IPS DF 6.9 (cell line): ENCODE data around the gene GALM.

Experiments used
- DNase-seq: peaks from one replicate; pipeline ENCODE4 v3.0.0-alpha.2; 2013; ENCODE audit warnings: low read depth, low spot score
- H3K27ac ChIP-seq: one replicate; pipeline ENCODE4 v1.5.1; 2013; ENCODE audit warnings: low read length, control low read depth
- H3K27me3 ChIP-seq: 2 replicates; pipeline ENCODE4 v1.6.1; 2013; ENCODE audit warnings: mild to moderate bottlenecking, low read length; ENCODE audit not compliant: control insufficient read depth, insufficient read depth
- H3K36me3 ChIP-seq: 2 replicates; pipeline ENCODE4 v1.6.1; 2013; ENCODE audit warnings: low read length; ENCODE audit not compliant: control insufficient read depth, insufficient read depth
- H3K4me1 ChIP-seq: 2 replicates; pipeline ENCODE4 v1.6.1; 2013; ENCODE audit warnings: low read length; ENCODE audit not compliant: control insufficient read depth, insufficient read depth
- H3K4me3 ChIP-seq: 2 replicates; pipeline ENCODE4 v1.5.1; 2013; ENCODE audit warnings: mild to moderate bottlenecking, low read length
- H3K9me3 ChIP-seq: 2 replicates; pipeline ENCODE4 v1.6.1; 2013; ENCODE audit warnings: low read length, inconsistent platforms; ENCODE audit not compliant: control insufficient read depth, insufficient read depth
- WGBS: extraction: QIAGEN DNeasy Blood & Tissue Kit; methylation state at CpG from one replicate; pipeline ENCODE4 v1.1.7; 2013; ENCODE audit warnings: mixed read lengths, missing lambda C conversion rate; ENCODE audit not compliant: insufficient read length, insufficient coverage; 5-methylcytosine and 5-hydroxymethylcytosine counted together

GALM gene

GRCh38 chr2:38665854-38666555 is at the start of gene GALM:
Gene GALM (plus strand): TSS chr2:38666114. CDS start chr2:38666162, 48 bp downstream.
- H3K4me3 ChIP-seq, result peak within 1 kb of the TSS; percentile 86
- DNase-seq, result peak; percentile 89
- no peak within 1 kb of the TSS for H3K27ac ChIP-seq
- no peaks in the 10 kb centered on the region for H3K36me3 ChIP-seq
- H3K27me3 ChIP-seq, result no peaks in the 10 kb centered on the region
- H3K4me1 ChIP-seq, result no peaks in the 10 kb centered on the region
- no CpG with 5 or more reads among the region's 26 CpGs for WGBS
- no peaks in the 10 kb centered on the region for H3K9me3 ChIP-seq

GRCh38 chr2:38617301-38617700 is 48.6 kb upstream of the GALM start:
- no peaks in the 10 kb centered on the region for H3K27me3 ChIP-seq
- H3K27ac ChIP-seq, result no peak overlapping the region
- H3K36me3 ChIP-seq, result no peaks in the 10 kb centered on the region
- no peak overlapping the region for H3K4me3 ChIP-seq
- no peaks in the 10 kb centered on the region for H3K9me3 ChIP-seq
- H3K4me1 ChIP-seq, result no peaks in the 10 kb centered on the region
- no peak for DNase-seq
- WGBS, result no CpG with 5 or more reads among the region's 3 CpGs

GRCh38 chr2:38619458-38620164 is 46.3 kb upstream of the GALM start:
- WGBS, result no CpG with 5 or more reads among the region's 4 CpGs
- Histone ChIP-seq H3K4me1 (no peaks in the 10 kb centered on the region), H3K27me3 (no peaks in the 10 kb centered on the region), H3K36me3 (no peaks in the 10 kb centered on the region), H3K4me3 (no peak overlapping the region), H3K9me3 (no peaks in the 10 kb centered on the region), H3K27ac (no peak overlapping the region)
- no peak for DNase-seq

- Histone ChIP-seq H3K27ac (no peak overlapping the region), H3K4me1 (no peaks in the 10 kb centered on the region), H3K36me3 (no peaks in the 10 kb centered on the region), H3K27me3 (no peaks in the 10 kb centered on the region), H3K4me3 (no peak overlapping the region), H3K9me3 (no peaks in the 10 kb centered on the region)
- no CpG with 5 or more reads among the region's 7 CpGs for WGBS
- DNase-seq, result no peak
These were observed 45.5 kb upstream of the GALM start for GRCh38 chr2:38620282-38620977.

- Histone ChIP-seq H3K4me1 (no peaks in the 10 kb centered on the region), H3K36me3 (no peaks in the 10 kb centered on the region), H3K9me3 (no peaks in the 10 kb centered on the region), H3K4me3 (no peak overlapping the region), H3K27ac (no peak overlapping the region), H3K27me3 (no peaks in the 10 kb centered on the region)
- DNase-seq, result no peak
These were observed 44.9 kb upstream of the GALM start for GRCh38 chr2:38621018-38621417.

- no peak for DNase-seq
- no CpG with 5 or more reads among the region's 3 CpGs for WGBS
These were observed 43.7 kb upstream of the GALM start for GRCh38 chr2:38622210-38622609.

GRCh38 chr2:38626326-38627035 is 39.4 kb upstream of the GALM start:
- H3K9me3 ChIP-seq, result peaks cover 1% of the 10 kb centered on the region; the same call in 1 of the 2 replicates
- no CpG with 5 or more reads among the region's 7 CpGs for WGBS

More at GRCh38 chr2:38622210-38622609, 43.7 kb upstream of the GALM start:
- Histone ChIP-seq H3K4me1 (no peaks in the 10 kb centered on the region), H3K27me3 (no peaks in the 10 kb centered on the region), H3K4me3 (no peak overlapping the region), H3K9me3 (no peaks in the 10 kb centered on the region), H3K27ac (no peak overlapping the region), H3K36me3 (no peaks in the 10 kb centered on the region)

GRCh38 chr2:38627391-38627790 is 38.5 kb upstream of the GALM start:
- Histone ChIP-seq H3K9me3 (peaks cover 1% of the 10 kb centered on the region; the same call in 1 of the 2 replicates), H3K4me3 (no peak overlapping the region), H3K27me3 (no peaks in the 10 kb centered on the region), H3K27ac (no peak overlapping the region), H3K36me3 (no peaks in the 10 kb centered on the region), H3K4me1 (no peaks in the 10 kb centered on the region)
- DNase-seq, result no peak
- no CpG with 5 or more reads among the region's 4 CpGs for WGBS

More at GRCh38 chr2:38626326-38627035, 39.4 kb upstream of the GALM start:
- no peak for DNase-seq
- Histone ChIP-seq H3K27ac (no peak overlapping the region), H3K27me3 (no peaks in the 10 kb centered on the region), H3K4me1 (no peaks in the 10 kb centered on the region), H3K36me3 (no peaks in the 10 kb centered on the region), H3K4me3 (no peak overlapping the region)

GRCh38 chr2:38629684-38630083 is 36.2 kb upstream of the GALM start:
- no peak overlapping the region for H3K4me3 ChIP-seq

GRCh38 chr2:38631976-38632375 is 33.9 kb upstream of the GALM start:
- DNase-seq, result no peak
- H3K4me1 ChIP-seq, result no peaks in the 10 kb centered on the region
- H3K4me3 ChIP-seq, result no peak overlapping the region

More at GRCh38 chr2:38629684-38630083, 36.2 kb upstream of the GALM start:
- Histone ChIP-seq H3K27me3 (no peaks in the 10 kb centered on the region), H3K9me3 (peaks cover 1% of the 10 kb centered on the region; the same call in 1 of the 2 replicates), H3K27ac (no peak overlapping the region), H3K4me1 (no peaks in the 10 kb centered on the region), H3K36me3 (no peaks in the 10 kb centered on the region)
- no CpG with 5 or more reads among the region's 1 CpG for WGBS
- no peak for DNase-seq

More at GRCh38 chr2:38631976-38632375, 33.9 kb upstream of the GALM start:
- Histone ChIP-seq H3K27me3 (no peaks in the 10 kb centered on the region), H3K9me3 (peaks cover 1% of the 10 kb centered on the region; the same call in 1 of the 2 replicates), H3K27ac (no peak overlapping the region), H3K36me3 (no peaks in the 10 kb centered on the region)
- WGBS, result no CpG with 5 or more reads among the region's 2 CpGs
